GM18873 (cell line): Measurements from ENCODE around the gene EDNRA.

Experiments used
- ATAC-seq: cut with Tn5 transposase; IDR thresholded peaks from one replicate; pipeline ENCODE4 v1.9.1; 2021; ENCODE audit warnings: mild to moderate bottlenecking, moderate library complexity, moderate number of reproducible peaks; ENCODE audit not compliant: unreplicated experiment, low FRiP score

Gene EDNRA

DNA sequence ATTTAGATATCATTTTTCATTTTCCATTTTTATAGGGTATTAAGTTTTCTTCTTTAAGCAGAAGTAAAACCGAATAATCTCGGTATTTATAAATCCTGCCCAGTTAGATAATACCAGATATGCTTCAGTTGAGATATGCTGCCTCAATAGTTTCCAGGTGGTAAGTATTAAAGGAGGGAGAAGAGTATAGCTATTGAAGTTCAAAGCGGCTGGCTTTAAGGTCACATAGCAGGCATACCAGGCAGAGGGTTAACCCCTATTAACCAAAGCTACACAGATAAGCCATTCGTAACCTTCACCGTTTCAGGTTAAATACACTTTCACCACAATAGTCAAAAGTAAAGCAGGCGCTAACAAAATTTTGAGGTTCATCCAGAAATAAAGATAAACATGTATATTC lies 54.2 kb downstream of the EDNRA start:
- no peak for ATAC-seq

DNA sequence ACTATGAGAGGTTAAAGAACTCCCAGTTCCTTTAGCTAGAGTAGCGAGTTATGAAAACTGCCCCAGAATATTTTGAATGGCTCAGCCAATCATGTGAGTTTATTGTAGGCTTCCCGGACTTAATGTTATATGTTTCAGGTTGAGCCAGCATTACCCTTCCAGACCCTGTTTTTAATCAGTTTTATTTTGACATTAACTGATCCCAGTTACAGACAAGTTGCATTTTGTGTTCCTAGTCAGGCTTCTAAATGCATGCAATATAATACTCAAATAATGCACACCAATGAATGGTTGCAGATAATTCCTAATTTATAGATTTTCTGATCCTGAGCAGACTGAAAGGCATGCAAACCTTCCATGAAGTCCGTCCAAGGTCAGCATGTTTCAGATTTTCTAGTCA lies 57.8 kb downstream of the EDNRA start:
- no peak for ATAC-seq

GRCh38 chr4:147539959-147540358 lies 59.1 kb downstream of the EDNRA start:
- no peak for ATAC-seq

DNA sequence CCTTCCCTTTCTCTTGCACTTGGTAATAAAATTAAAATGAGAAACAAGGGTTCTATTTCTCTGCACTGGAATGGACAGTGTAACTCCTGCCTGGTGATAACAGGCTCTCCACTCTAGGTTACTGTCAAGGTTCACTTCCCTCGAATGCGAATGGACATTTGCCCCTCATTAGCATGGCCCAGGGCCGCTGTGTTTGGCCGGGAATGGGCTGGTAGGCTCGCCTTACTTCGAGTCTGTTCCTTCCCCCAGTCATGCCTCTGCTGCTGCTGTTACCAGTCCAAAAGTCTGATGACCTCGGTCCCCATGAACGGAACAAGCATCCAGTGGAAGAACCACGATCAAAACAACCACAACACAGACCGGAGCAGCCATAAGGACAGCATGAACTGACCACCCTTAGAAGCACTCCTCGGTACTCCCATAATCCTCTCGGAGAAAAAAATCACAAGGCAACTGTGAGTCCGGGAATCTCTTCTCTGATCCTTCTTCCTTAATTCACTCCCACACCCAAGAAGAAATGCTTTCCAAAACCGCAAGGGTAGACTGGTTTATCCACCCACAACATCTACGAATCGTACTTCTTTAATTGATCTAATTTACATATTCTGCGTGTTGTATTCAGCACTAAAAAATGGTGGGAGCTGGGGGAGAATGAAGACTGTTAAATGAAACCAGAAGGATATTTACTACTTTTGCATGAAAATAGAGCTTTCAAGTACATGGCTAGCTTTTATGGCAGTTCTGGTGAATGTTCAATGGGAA lies 61.5 kb downstream of the EDNRA start:
- ATAC-seq: no peak

- ATAC-seq: no peak
Observed at GRCh38 chr4:147543034-147543433, 62.1 kb downstream of the EDNRA start.

DNA sequence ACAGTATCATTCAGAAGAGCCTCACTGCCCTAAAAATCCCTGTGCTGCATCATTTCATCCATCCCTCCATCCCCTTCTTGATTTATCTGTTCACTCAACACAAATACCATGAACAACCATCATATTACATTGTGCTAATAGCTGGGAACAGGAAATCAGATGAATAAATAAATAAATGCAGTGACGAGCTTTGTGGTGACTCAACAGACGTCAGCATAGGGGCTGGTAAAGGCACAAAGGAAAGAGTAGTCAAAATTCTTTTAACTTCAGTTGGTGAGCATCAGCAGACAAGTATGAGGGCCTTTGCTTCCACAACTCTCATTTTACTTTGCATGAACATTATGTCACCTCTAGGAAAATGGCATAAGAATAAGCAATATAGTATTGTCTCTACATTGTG lies 65.5 kb downstream of the EDNRA start:
- ATAC-seq: no peak

GRCh38 chr4:147547314-147548056 lies 66.6 kb downstream of the EDNRA start:
- ATAC-seq: no peak

GRCh38 chr4:147548256-147548655 lies 67.4 kb downstream of the EDNRA start:
- no peak for ATAC-seq

- peak; percentile 76 for ATAC-seq
Observed at GRCh38 chr4:147550626-147551246, 69.8 kb downstream of the EDNRA start.

- ATAC-seq: no peak
Observed at GRCh38 chr4:147560625-147561024, 79.7 kb downstream of the EDNRA start.

- ATAC-seq: no peak
Observed at GRCh38 chr4:147566762-147567161, 85.9 kb downstream of the EDNRA start.

DNA sequence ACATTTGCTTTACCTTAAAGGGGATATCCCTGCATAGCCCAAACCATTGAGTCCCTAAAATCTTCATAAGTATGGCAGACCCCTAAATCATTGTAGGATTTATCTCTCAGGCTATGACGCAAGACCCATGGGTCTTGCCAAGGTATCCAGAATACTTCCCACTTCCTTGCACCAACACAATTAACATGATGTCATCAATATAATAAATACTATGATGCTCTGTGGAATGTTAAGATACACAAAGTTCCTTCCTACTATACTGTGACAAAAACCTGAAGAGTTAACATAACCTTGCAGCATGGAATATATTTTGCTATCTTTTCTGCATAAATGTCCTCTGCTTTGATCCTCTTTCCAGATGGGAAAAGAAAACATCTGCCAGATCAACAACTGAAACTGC lies 86.4 kb downstream of the EDNRA start:
- no peak for ATAC-seq

- ATAC-seq: no peak
Observed at GRCh38 chr4:147570616-147571015, 89.7 kb downstream of the EDNRA start.

DNA sequence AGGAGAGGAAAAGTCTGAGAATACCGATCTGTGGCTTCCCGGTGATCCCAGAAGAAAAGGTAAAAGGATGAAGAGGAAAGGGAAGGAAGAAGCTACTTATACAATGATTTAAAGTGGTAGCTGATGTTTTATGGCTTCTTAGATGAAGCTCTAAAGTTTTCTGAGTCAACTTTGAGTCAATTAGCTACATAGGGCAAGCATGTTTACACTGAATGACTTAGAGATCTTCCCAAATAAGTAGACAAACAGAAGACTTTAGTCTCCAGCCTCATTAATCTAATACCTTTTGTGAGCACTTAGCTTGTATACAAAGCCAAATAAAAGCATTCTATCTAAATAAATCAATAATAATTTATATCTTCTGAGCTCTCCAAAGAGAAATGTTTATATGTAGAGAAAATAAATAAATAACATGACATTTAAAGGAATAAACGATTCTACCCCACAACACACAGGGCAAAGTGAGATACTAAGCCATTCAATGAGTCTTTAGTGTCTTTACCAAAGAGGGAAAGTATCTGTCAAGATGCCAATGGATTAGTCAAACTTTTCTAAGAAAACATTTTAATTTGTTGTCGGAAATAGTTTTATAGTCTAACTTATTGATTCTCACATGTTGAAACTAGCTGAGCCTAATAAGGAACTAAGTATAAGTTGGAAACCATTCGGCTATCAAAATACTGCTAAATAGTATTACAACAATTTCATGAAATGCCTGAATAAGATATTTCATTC lies 90.3 kb downstream of the EDNRA start:
- ATAC-seq: no peak

DNA sequence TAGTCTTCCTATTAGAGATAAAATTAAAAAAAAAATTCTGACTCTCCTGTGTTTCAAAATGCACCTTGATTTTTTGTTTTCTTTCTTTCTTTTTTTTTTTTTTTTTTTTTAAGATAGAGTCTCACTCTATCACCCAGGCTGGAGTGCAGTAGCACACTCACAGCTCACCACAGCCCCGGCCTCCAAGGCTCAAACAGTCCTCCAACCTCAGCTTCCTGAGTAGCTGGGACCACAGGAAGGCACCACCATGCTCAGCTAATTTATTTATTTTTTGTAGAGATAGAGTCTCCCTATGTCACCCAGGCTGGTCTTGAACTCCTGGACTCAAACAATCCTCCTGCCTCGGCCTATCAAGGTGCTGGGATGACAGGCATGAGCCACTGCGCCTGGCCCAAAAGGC lies 95.2 kb downstream of the EDNRA start:
- no peak for ATAC-seq

DNA sequence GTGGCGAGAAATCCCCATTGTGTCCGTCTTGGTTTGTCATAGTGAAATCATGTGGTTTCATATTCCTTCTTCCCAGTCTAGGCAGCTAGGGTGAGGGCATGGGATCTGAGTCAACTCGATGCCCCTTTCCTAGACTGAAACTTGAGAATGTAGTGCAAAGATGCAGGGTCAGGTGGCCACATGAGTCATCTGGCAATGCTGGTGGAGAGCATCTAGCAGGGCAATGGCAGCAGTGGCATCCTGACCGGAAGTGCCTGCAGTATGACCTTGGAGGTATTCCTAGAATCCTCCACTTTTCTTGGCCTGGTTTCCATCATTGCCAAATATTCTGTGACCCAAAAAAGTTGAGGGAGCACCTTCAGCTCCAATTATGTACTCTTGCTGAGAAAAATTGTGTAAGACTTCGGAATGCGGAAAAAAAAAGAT lies 97.2 kb downstream of the EDNRA start:
- ATAC-seq: no peak

DNA sequence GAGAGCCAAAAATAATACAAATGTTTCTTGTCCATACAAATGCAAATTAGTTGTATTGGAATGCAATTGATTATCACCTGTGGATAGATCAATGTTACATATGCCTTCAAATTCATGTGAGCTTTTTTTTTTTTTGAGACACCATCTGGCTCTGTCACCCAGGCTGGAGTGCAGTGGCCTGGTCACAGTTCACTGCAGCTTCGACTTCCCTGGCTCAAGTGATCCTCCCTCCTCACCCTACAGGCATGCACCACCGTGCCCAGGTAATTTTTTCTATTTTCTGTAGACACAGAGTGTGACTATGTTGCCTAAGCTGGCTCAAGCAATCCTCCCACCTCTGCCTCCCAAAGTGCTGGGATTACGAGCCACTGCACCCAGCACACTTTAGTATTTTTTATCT lies 97.7 kb downstream of the EDNRA start:
- ATAC-seq: no peak

GRCh38 chr4:147580396-147580795 lies 99.5 kb downstream of the EDNRA start:
- ATAC-seq: no peak

GRCh38 chr4:147581606-147582350 lies 100.9 kb downstream of the EDNRA start:
- ATAC-seq: no peak

DNA sequence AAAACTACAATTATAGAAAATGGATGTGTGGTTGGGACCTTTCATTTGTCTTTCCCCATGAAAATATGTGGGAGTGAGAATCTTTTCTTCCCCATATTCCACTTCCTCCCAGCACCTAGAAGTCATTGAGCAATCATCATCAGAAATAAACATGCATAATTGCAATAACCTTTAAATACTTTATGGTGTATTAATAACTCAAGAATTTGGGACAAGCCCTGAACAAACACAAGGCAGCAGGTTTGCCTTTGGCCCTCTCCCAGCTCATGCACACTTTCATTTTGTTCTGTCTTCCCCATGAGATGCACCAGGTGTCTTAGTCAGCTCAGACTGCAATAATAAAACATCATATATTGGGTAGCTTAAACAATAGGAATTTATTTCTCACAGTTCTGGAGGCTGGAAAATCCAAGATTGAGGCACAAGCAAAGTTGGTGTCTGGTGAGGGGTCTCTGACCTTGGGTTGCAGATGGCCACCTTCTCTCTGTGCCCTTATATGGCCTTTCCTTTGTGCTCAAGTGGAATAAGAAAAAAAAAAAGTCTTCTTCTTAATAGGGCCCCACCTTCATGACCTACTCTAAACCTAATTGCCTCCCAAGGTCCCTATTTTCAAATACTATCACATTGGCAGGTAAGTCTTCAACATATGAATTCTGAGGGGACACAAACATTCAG lies 101.6 kb downstream of the EDNRA start:
- ATAC-seq: no peak
